Prostate gland (tissue), 2 donors: ENCODE data around the gene HRG. TPM values are rescaled to one million over a fixed set of nuclear protein-coding genes. Genes with fewer than 3 reads are reported as not detected.

ENCODE experiments used
- DNase-seq: peaks from one replicate; pipeline ENCODE4 v3.0.0-alpha.2; 2019; ENCODE audit warnings: low spot score
- H3K27ac ChIP-seq, 2 donors: fragments of 200-600 bp; sonication (generic); 2 replicates each; pipeline ENCODE4 v1.5.1; 2017 to 2019
- H3K27me3 ChIP-seq: fragments of 200-600 bp; sonication (generic); replicated peaks from 2 replicates; pipeline ENCODE4 v1.5.1; 2019; ENCODE audit not compliant: insufficient read depth
- H3K36me3 ChIP-seq, 2 donors: fragments of 200-600 bp; sonication (generic); 1 replicate in 1 of 2; 2 replicates in 1 of 2; pipeline versions ENCODE4 v1.5.1 to v1.8.1; 2017 to 2019
- H3K4me1 ChIP-seq: fragments of 200-600 bp; sonication (generic); replicated peaks from 2 replicates; pipeline ENCODE4 v1.5.1; 2019
- H3K4me3 ChIP-seq, 2 donors: fragments of 200-600 bp; sonication (generic); 2 replicates each; pipeline ENCODE4 v1.5.1; 2017 to 2019
- H3K9me3 ChIP-seq: fragments of 200-600 bp; sonication (generic); 2 replicates; pipeline ENCODE4 v1.5.1; 2017
- CTCF ChIP-seq, 4 experiments: fragments of 200-600 bp in 2 of 4; fragments of 450-650 bp in 2 of 4; sonication (generic) in 2 of 4; IDR thresholded peaks; 1 replicate in 3 of 4; 2 replicates in 1 of 4; pipeline ENCODE4 v1.5.1; 2016 to 2019; ENCODE audit warnings: antibody characterized with exemption in 4 of 4, mild to moderate bottlenecking in 2 of 4, moderate library complexity in 2 of 4
- POLR2A ChIP-seq: fragments of 450-650 bp; IDR thresholded peaks from one replicate; pipeline ENCODE4 v1.6.1; 2016; ENCODE audit warnings: antibody characterized with exemption, mild to moderate bottlenecking
- POLR2AphosphoS5 ChIP-seq: sonication (generic); formaldehyde crosslinking; IDR thresholded peaks from one replicate; pipeline ENCODE4 v1.6.1; 2017; ENCODE audit warnings: antibody characterized with exemption
- WGBS: methylation state at CpG from one replicate; pipeline ENCODE4 v1.1.5; 2018; 5-methylcytosine and 5-hydroxymethylcytosine counted together
- intact Hi-C: fragments of 100-400 bp; cut with DNase I; formaldehyde crosslinking; loops from one replicate; pipeline ENCODE4 v1.14.2; 2022
- total RNA-seq, 2 donors: library from RNA; depleted of rRNA; stranded (reverse); fragments of >200 nt; gene quantifications; one replicate each; pipeline ENCODE4 v1.1.0, GENCODE V29; 2016

HRG gene
- total RNA-seq, 2 donors from 2014 or later = not detected

- Histone ChIP-seq H3K4me3 (no peak overlapping the region), H3K4me1 (no peaks in the 10 kb centered on the region), H3K27ac (no peak overlapping the region), H3K36me3 (no peaks in the 10 kb centered on the region), H3K27me3 (no peaks in the 10 kb centered on the region), H3K9me3 (no peaks in the 10 kb centered on the region)
- intact Hi-C loops = no loop called here
- DNase-seq = no peak
- TF ChIP-seq CTCF (IDR thresholded peaks at IDR 0.05) (no peak), POLR2AphosphoS5 (no peak), POLR2A (no peak)
Measured at GRCh38 chr3:186664119-186664495, 1.7 kb upstream of the HRG start.

GRCh38 chr3:186664506-186664905 lies 1.3 kb upstream of the HRG start:
- intact Hi-C loops = no loop called here
- Histone ChIP-seq H3K36me3 (no peaks in the 10 kb centered on the region), H3K4me3 (no peak overlapping the region), H3K27ac (no peak overlapping the region), H3K4me1 (no peaks in the 10 kb centered on the region), H3K27me3 (no peaks in the 10 kb centered on the region), H3K9me3 (no peaks in the 10 kb centered on the region)
- no peak for DNase-seq
- TF ChIP-seq POLR2A (no peak), POLR2AphosphoS5 (no peak), CTCF (IDR thresholded peaks at IDR 0.05) (no peak)
- WGBS = 51% methylated on average over 4 of the region's 4 CpGs

DNA sequence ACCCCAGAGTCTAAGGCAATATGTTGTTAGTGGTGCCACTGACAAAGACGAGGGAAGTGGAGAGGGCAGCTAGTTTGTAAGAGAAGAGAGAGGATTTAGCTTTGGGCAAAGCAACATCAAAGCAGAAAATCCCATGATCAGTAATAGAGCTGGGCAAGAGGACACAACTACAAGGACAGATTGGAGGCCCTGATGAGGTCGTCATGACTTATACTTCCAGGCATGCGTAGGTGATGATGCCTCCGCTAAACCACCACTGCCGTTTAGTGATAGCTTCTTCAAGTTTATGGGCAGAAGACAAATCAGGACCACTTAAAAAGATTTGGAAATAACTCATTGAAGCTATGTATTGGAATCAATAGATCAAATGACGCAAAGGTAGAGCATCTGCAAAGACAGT lies 2.6 kb downstream of the HRG start:
- Histone ChIP-seq H3K9me3 (no peaks in the 10 kb centered on the region), H3K27ac (no peak overlapping the region), H3K27me3 (no peaks in the 10 kb centered on the region), H3K36me3 (no peaks in the 10 kb centered on the region), H3K4me1 (no peaks in the 10 kb centered on the region), H3K4me3 (no peak overlapping the region)
- no peak for TF ChIP-seq CTCF (IDR thresholded peaks at IDR 0.05)
- no peak for TF ChIP-seq POLR2AphosphoS5
- no peak for TF ChIP-seq POLR2A
- DNase-seq = no peak
- intact Hi-C loops = no loop called here
- 69% methylated on average over 6 of the region's 6 CpGs for WGBS

DNA sequence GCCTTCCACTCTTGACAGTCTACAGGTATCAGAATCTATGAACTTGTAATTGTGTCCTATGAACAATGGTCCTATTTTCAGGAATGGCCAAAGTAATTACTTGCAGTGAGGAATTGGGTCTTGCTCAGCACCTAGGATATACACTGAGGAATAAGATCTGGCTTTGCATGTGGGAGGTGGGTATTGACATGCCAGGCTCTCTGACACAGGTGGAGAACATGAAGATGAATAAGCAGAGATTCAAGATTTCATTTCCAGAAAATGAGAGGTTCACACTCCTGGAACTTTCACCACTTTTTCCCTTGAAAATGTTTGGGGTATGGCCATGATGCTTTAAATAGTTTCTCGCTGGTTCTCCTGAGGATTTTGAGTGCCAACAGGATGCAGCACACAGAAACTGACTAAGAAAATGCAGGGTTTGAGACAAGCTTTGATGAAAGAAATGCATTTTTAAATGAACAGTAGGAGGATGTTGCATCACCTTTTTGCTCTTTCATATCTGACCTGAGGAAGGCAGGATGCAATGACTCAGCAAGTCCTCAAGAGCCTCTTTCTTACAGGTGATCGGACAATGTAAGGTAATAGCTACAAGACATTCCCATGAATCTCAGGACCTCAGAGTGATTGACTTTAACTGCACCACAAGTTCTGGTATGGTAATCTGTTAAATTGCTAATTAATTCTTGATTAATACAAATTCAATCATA lies 3.7 kb downstream of the HRG start:
- no peaks in the 10 kb centered on the region for H3K27me3 ChIP-seq

More for the DNA sequence above, 3.7 kb downstream of the HRG start:
- DNase-seq = no peak
- Histone ChIP-seq H3K4me1 (no peaks in the 10 kb centered on the region), H3K36me3 (no peaks in the 10 kb centered on the region), H3K4me3 (no peak overlapping the region), H3K9me3 (no peaks in the 10 kb centered on the region), H3K27ac (no peak overlapping the region)
- TF ChIP-seq POLR2A (no peak), CTCF (IDR thresholded peaks at IDR 0.05) (no peak), POLR2AphosphoS5 (no peak)
- WGBS = 81% methylated on average over 2 of the region's 2 CpGs
- intact Hi-C loops = no loop called here
